ENCODE measurements around the gene TUBB8.
"Not testable (repeated sequence)": the region's sequence is repeated elsewhere in the genome, so short reads cannot be mapped to it uniquely, and the experiment has no call there.

Gene TUBB8

DNA sequence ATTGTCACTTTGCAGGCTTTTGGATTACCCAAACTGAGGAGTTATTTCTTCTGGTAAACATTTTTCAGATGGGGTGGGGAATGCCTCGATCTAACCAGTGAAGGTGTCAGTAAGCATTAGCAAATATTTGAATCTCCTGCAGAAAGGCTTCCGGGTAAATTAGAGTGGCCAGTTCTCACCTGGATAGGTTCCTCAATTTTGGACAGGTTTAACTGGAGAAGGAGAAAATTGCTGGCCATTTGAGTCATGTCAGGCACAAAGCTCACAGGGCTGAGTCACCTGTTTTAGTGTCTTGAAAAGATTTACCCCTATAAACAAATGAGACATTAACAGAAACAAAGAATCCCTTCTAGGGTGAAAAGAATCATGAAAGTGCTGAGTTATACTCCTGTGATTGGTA, 830 bp upstream of the TUBB8 start:
- H3K4ac ChIP-seq (ENCODE audit: low read length); H2AFZ ChIP-seq (ENCODE audit: low read length); H3K27ac ChIP-seq (replicated peaks; ENCODE audit: low read length): not testable (repeated sequence)

DNA sequence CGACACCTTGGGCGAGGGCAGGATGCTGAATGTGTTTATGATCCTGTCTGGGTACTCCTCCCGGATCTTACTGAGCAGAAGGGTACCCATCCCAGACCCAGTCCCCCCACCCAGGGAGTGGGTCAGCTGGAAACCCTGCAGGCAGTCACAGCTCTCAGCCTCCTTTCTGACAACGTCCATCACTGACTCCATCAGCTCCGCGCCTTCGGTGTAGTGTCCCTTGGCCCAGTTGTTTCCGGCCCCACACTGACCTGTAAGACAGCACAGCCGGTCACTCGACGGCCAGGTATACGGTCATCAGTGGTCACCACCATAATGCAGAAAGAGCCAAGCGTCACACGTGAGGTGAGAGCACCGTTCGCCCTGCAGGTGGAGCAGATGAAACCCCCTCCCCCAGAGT, 1.2 kb downstream of the TUBB8 start:
- not testable (repeated sequence) for H3K4ac ChIP-seq (ENCODE audit: low read length); H4K8ac ChIP-seq (ENCODE audit: low read depth, low read length); H3K79me1 ChIP-seq (ENCODE audit: low read depth, low read length); H3K4me2 ChIP-seq (ENCODE audit: insufficient read depth, low read length, poor library complexity, severe bottlenecking); H3K9ac ChIP-seq (ENCODE audit: low read depth, low read length, poor library complexity); H2BK12ac ChIP-seq (ENCODE audit: low read length); H3K9me3 ChIP-seq (replicated peaks in 1 of 2; ENCODE audit: control insufficient read depth in 2 of 2, insufficient read depth in 1 of 2, low read depth in 1 of 2, low read length in 2 of 2); H2BK5ac ChIP-seq (ENCODE audit: low read length); H2BK15ac ChIP-seq (ENCODE audit: low read length); H3K27me3 ChIP-seq (ENCODE audit: control insufficient read depth in 3 of 3, insufficient read depth in 3 of 3, low read depth in 1 of 3, low read length in 3 of 3); H2BK120ac ChIP-seq (ENCODE audit: low read depth, low read length); H4K91ac ChIP-seq (ENCODE audit: low read depth, low read length, poor library complexity); H3K23ac ChIP-seq (ENCODE audit: low read depth, low read length, poor library complexity); H2AFZ ChIP-seq (ENCODE audit: low read length); H3K36me3 ChIP-seq (replicated peaks in 1 of 2; ENCODE audit: control insufficient read depth in 2 of 2, insufficient read depth in 2 of 2, low read length in 2 of 2); H3K4me3 ChIP-seq (ENCODE audit: low read length in 2 of 2); H3K14ac ChIP-seq (ENCODE audit: low read length); DNase-seq (ENCODE audit: low spot score); H3K27ac ChIP-seq (replicated peaks; ENCODE audit: low read length); H3K18ac ChIP-seq (ENCODE audit: low read length); H3K4me1 ChIP-seq (ENCODE audit: control insufficient read depth in 2 of 2, insufficient read depth in 1 of 2, low read depth in 1 of 2, low read length in 2 of 2); H2AK5ac ChIP-seq (ENCODE audit: low read depth, low read length)
- no CpG with 5 or more reads among the region's 16 CpGs for WGBS, 2 donors (ENCODE audit: extremely low coverage in 2 of 2, insufficient read length in 2 of 2, insufficient replicate concordance in 1 of 2)

More for the DNA sequence above, 830 bp upstream of the TUBB8 start:
- not testable (repeated sequence) for H3K14ac ChIP-seq (ENCODE audit: low read length); H3K4me3 ChIP-seq (ENCODE audit: low read length in 2 of 2); H2BK5ac ChIP-seq (ENCODE audit: low read length); H4K8ac ChIP-seq (ENCODE audit: low read depth, low read length); H3K23ac ChIP-seq (ENCODE audit: low read depth, low read length, poor library complexity); H3K18ac ChIP-seq (ENCODE audit: low read length); H3K9me3 ChIP-seq (replicated peaks in 1 of 2; ENCODE audit: control insufficient read depth in 2 of 2, insufficient read depth in 1 of 2, low read depth in 1 of 2, low read length in 2 of 2); H3K36me3 ChIP-seq (replicated peaks in 1 of 2; ENCODE audit: control insufficient read depth in 2 of 2, insufficient read depth in 2 of 2, low read length in 2 of 2); H2BK120ac ChIP-seq (ENCODE audit: low read depth, low read length); H3K4me1 ChIP-seq (ENCODE audit: control insufficient read depth in 2 of 2, insufficient read depth in 1 of 2, low read depth in 1 of 2, low read length in 2 of 2); H3K9ac ChIP-seq (ENCODE audit: low read depth, low read length, poor library complexity); H3K27me3 ChIP-seq (ENCODE audit: control insufficient read depth in 3 of 3, insufficient read depth in 3 of 3, low read depth in 1 of 3, low read length in 3 of 3); H4K91ac ChIP-seq (ENCODE audit: low read depth, low read length, poor library complexity); H2BK12ac ChIP-seq (ENCODE audit: low read length); H3K4me2 ChIP-seq (ENCODE audit: insufficient read depth, low read length, poor library complexity, severe bottlenecking); H2BK15ac ChIP-seq (ENCODE audit: low read length); H3K79me1 ChIP-seq (ENCODE audit: low read depth, low read length); H2AK5ac ChIP-seq (ENCODE audit: low read depth, low read length); DNase-seq (ENCODE audit: low spot score)
- WGBS, 2 donors (ENCODE audit: extremely low coverage in 2 of 2, insufficient read length in 2 of 2, insufficient replicate concordance in 1 of 2) = no CpG with 5 or more reads among the region's 2 CpGs

DNA sequence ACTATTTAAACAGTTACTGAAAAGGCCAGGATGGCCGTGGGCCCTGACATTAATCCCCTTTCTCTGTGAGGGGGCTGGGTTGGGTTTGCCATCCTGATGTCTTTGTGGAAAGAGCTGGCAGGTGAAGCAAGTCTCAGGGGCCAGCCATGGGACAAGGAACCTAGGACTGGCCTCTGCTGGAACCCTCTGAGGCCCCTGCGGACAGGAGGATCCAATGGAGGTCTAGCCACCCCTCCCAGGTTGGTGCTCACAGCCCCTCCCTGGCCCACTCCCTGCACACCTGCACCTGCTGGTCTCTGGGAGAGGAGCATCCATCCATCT, 35.8 kb downstream of the TUBB8 start:
- not testable (repeated sequence) for H3K4me1 ChIP-seq (ENCODE audit: control insufficient read depth in 2 of 2, insufficient read depth in 1 of 2, low read depth in 1 of 2, low read length in 2 of 2); H3K27me3 ChIP-seq (ENCODE audit: control insufficient read depth in 3 of 3, insufficient read depth in 3 of 3, low read depth in 1 of 3, low read length in 3 of 3); H2BK120ac ChIP-seq (ENCODE audit: low read depth, low read length); H2AK5ac ChIP-seq (ENCODE audit: low read depth, low read length); H3K9me3 ChIP-seq (replicated peaks in 1 of 2; ENCODE audit: control insufficient read depth in 2 of 2, insufficient read depth in 1 of 2, low read depth in 1 of 2, low read length in 2 of 2); H3K4ac ChIP-seq (ENCODE audit: low read length); H2BK12ac ChIP-seq (ENCODE audit: low read length); H3K27ac ChIP-seq (replicated peaks; ENCODE audit: low read length); H3K9ac ChIP-seq (ENCODE audit: low read depth, low read length, poor library complexity); H2AFZ ChIP-seq (ENCODE audit: low read length); H2BK5ac ChIP-seq (ENCODE audit: low read length); H3K4me2 ChIP-seq (ENCODE audit: insufficient read depth, low read length, poor library complexity, severe bottlenecking); H3K14ac ChIP-seq (ENCODE audit: low read length); H3K36me3 ChIP-seq (replicated peaks in 1 of 2; ENCODE audit: control insufficient read depth in 2 of 2, insufficient read depth in 2 of 2, low read length in 2 of 2); H2BK15ac ChIP-seq (ENCODE audit: low read length); H3K18ac ChIP-seq (ENCODE audit: low read length); DNase-seq (ENCODE audit: low spot score); H3K79me1 ChIP-seq (ENCODE audit: low read depth, low read length); H4K91ac ChIP-seq (ENCODE audit: low read depth, low read length, poor library complexity); H4K8ac ChIP-seq (ENCODE audit: low read depth, low read length); H3K4me3 ChIP-seq (ENCODE audit: low read length in 2 of 2); H3K23ac ChIP-seq (ENCODE audit: low read depth, low read length, poor library complexity)
- no CpG with 5 or more reads among the region's 2 CpGs for WGBS, 2 donors (ENCODE audit: extremely low coverage in 2 of 2, insufficient read length in 2 of 2, insufficient replicate concordance in 1 of 2)

DNA sequence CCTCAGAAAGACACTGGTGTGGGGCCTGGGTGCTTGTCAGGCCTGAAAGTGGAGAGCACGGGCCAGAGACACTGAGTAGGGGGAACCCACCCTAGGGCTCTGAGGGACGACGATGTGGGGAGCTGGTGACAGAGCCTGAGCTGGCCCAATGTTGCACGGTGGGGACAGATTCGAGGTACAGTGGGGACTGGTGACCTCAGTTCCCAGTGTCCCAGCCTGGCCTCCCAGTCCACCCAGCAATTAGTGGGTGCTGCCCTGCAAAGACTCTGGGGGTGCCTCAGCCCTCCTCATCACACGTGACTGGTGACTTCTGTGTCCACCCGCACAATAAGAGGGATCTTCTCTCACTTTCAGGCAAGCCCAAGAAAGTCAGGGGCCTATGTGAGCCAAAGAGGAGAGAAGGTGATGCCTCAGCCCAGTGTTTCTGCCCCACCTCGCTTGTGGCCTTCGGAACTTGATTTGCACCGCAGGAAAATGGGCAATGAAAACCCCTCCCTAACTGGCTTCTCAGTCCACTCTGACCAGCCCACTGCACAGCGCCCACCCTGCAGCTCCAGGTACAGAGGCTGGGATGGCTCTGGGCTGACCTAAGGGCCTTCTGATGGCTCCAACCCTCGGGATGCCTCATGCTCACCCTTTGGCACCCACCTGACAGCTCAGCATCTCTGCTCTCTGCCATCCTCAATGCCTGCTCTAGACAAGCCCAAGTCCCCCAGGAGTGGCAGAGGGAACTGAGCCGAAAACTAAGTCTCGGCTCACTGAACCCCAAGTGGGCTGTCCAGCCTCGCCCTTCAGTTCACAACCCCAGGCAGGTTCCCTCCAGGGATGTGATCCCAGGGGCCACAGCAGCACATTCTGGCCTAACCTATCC, 36.4 kb downstream of the TUBB8 start:
- not testable (repeated sequence) for H3K36me3 ChIP-seq (replicated peaks in 1 of 2; ENCODE audit: control insufficient read depth in 2 of 2, insufficient read depth in 2 of 2, low read length in 2 of 2); H3K4me2 ChIP-seq (ENCODE audit: insufficient read depth, low read length, poor library complexity, severe bottlenecking); H3K4me3 ChIP-seq (ENCODE audit: low read length in 2 of 2); H2BK15ac ChIP-seq (ENCODE audit: low read length); H2BK120ac ChIP-seq (ENCODE audit: low read depth, low read length); H3K9me3 ChIP-seq (replicated peaks in 1 of 2; ENCODE audit: control insufficient read depth in 2 of 2, insufficient read depth in 1 of 2, low read depth in 1 of 2, low read length in 2 of 2); H3K79me1 ChIP-seq (ENCODE audit: low read depth, low read length); H3K14ac ChIP-seq (ENCODE audit: low read length); DNase-seq (ENCODE audit: low spot score); H4K91ac ChIP-seq (ENCODE audit: low read depth, low read length, poor library complexity); H3K4ac ChIP-seq (ENCODE audit: low read length); H2BK5ac ChIP-seq (ENCODE audit: low read length); H3K4me1 ChIP-seq (ENCODE audit: control insufficient read depth in 2 of 2, insufficient read depth in 1 of 2, low read depth in 1 of 2, low read length in 2 of 2); H3K18ac ChIP-seq (ENCODE audit: low read length); H4K8ac ChIP-seq (ENCODE audit: low read depth, low read length); H3K27ac ChIP-seq (replicated peaks; ENCODE audit: low read length); H3K23ac ChIP-seq (ENCODE audit: low read depth, low read length, poor library complexity); H3K27me3 ChIP-seq (ENCODE audit: control insufficient read depth in 3 of 3, insufficient read depth in 3 of 3, low read depth in 1 of 3, low read length in 3 of 3); H2AK5ac ChIP-seq (ENCODE audit: low read depth, low read length); H3K9ac ChIP-seq (ENCODE audit: low read depth, low read length, poor library complexity); H2AFZ ChIP-seq (ENCODE audit: low read length); H2BK12ac ChIP-seq (ENCODE audit: low read length)
- WGBS, 2 donors (ENCODE audit: extremely low coverage in 2 of 2, insufficient read length in 2 of 2, insufficient replicate concordance in 1 of 2) = no CpG with 5 or more reads among the region's 15 CpGs

Data from neuronal stem cell (in vitro differentiated cells).